Naive thymus-derived CD4-positive, alpha-beta T cell (primary cell): ENCODE results near the gene GGA2. TPM values are rescaled to one million over a fixed set of nuclear protein-coding genes. Genes with fewer than 3 reads are reported as not detected.

Experiments used
- ATAC-seq: fragments of 150-1000 bp; cut with Tn5 transposase; 2 replicates; pipeline ENCODE4 v1.10.0; 2021; ENCODE audit warnings: mild to moderate bottlenecking, moderate library complexity
- CTCF ChIA-PET: fragments of 350-600 bp; sonication (Branson Sonifier 250); formaldehyde crosslinking; loops from one replicate; lab custom pipeline; 2021; ENCODE audit warnings: antibody characterized with exemption; lab: Charles Lee
- POLR2A ChIA-PET: fragments of 350-600 bp; sonication (Branson Sonifier 250); formaldehyde crosslinking; loops from one replicate; lab custom pipeline; 2021; ENCODE audit warnings: antibody characterized with exemption, inconsistent platforms; lab: Charles Lee
- DNase-seq, 9 donors: peaks; one replicate each; pipeline versions ENCODE4 v3.0.0 to v3.0.0-alpha.2; 2020 to 2022; ENCODE audit warnings: mixed read lengths in 1 of 9
- H3K27ac ChIP-seq: one replicate; pipeline ENCODE4 v1.7.0; 2013; ENCODE audit warnings: mild to moderate bottlenecking, low read depth, low read length, moderate library complexity
- H3K27me3 ChIP-seq, 2 donors: one replicate each; pipeline ENCODE4 v1.7.0; 2013; ENCODE audit warnings: low read length in 2 of 2, mild to moderate bottlenecking in 2 of 2, moderate library complexity in 2 of 2; ENCODE audit not compliant: control insufficient read depth in 2 of 2, insufficient read depth in 2 of 2
- H3K36me3 ChIP-seq, 3 experiments: 1 replicate in 2 of 3; 2 replicates in 1 of 3; pipeline ENCODE4 v1.7.0; 2013; ENCODE audit warnings: low read length in 3 of 3, mild to moderate bottlenecking in 3 of 3, moderate library complexity in 1 of 3; ENCODE audit not compliant: insufficient read depth in 3 of 3, control insufficient read depth in 2 of 3
- H3K4me1 ChIP-seq, 2 donors: one replicate each; pipeline ENCODE4 v1.7.0; 2013; ENCODE audit warnings: low read length in 2 of 2, mild to moderate bottlenecking in 2 of 2, moderate library complexity in 1 of 2; ENCODE audit not compliant: control insufficient read depth in 2 of 2, insufficient read depth in 2 of 2
- H3K4me3 ChIP-seq: 2 replicates; pipeline ENCODE4 v1.7.0; 2013; ENCODE audit warnings: mild to moderate bottlenecking, low read length
- H3K9me3 ChIP-seq, 3 experiments: 1 replicate in 2 of 3; 2 replicates in 1 of 3; pipeline ENCODE4 v1.7.0; 2013; ENCODE audit warnings: low read length in 3 of 3; ENCODE audit not compliant: control insufficient read depth in 2 of 3
- H3K27ac Mint-ChIP-seq, 9 donors: one replicate each; pipeline ENCODE4 v1.8.0; 2020 to 2022; ENCODE audit warnings: mixed read lengths in 9 of 9, mild to moderate bottlenecking in 8 of 9, moderate library complexity in 5 of 9, inconsistent platforms in 2 of 9
- H3K27me3 Mint-ChIP-seq, 5 donors: one replicate each; pipeline ENCODE4 v1.8.0; 2021 to 2022; ENCODE audit warnings: mixed read lengths in 5 of 5, mild to moderate bottlenecking in 1 of 5
- H3K36me3 Mint-ChIP-seq, 5 donors: one replicate each; pipeline ENCODE4 v1.8.0; 2020 to 2022; ENCODE audit warnings: mixed read lengths in 5 of 5, mild to moderate bottlenecking in 3 of 5, inconsistent platforms in 1 of 5
- H3K4me1 Mint-ChIP-seq, 7 donors: one replicate each; pipeline ENCODE4 v1.8.0; 2020 to 2022; ENCODE audit warnings: mixed read lengths in 7 of 7, mild to moderate bottlenecking in 3 of 7, inconsistent platforms in 1 of 7
- H3K4me3 Mint-ChIP-seq, 10 donors: one replicate each; pipeline ENCODE4 v1.8.0; 2020 to 2022; ENCODE audit warnings: mild to moderate bottlenecking in 10 of 10, mixed read lengths in 10 of 10, moderate library complexity in 6 of 10, inconsistent platforms in 2 of 10
- H3K9me3 Mint-ChIP-seq, 11 donors: one replicate each; pipeline ENCODE4 v1.8.0; 2020 to 2022; ENCODE audit warnings: mixed read lengths in 11 of 11, mild to moderate bottlenecking in 4 of 11, inconsistent platforms in 1 of 11, moderate library complexity in 1 of 11
- intact Hi-C, 2 donors: fragments of 100-400 bp; cut with micrococcal nuclease; formaldehyde crosslinking; loops; one replicate each; pipeline ENCODE4 v1.15.1; 2023
- polyA plus RNA-seq, 2 donors: library from polyadenylated mRNA; unstranded; fragments of 300-500 nt; fragmentation: Illumina TruSeq; gene quantifications; one replicate each; pipeline ENCODE4 v1.2.3, GENCODE V29; 2021
- total RNA-seq, 6 experiments: library from RNA in 5 of 6; stranded (reverse) in 5 of 6; gene quantifications; 1 replicate in 5 of 6; 2 replicates in 1 of 6; pipeline ENCODE4 v1.2.3 and lab custom pipeline; 2021 to 2026

Gene GGA2
- total and polyA plus RNA-seq, 7 experiments from 2014 or later = 41.7 to 138 (median 104) TPM

DNA sequence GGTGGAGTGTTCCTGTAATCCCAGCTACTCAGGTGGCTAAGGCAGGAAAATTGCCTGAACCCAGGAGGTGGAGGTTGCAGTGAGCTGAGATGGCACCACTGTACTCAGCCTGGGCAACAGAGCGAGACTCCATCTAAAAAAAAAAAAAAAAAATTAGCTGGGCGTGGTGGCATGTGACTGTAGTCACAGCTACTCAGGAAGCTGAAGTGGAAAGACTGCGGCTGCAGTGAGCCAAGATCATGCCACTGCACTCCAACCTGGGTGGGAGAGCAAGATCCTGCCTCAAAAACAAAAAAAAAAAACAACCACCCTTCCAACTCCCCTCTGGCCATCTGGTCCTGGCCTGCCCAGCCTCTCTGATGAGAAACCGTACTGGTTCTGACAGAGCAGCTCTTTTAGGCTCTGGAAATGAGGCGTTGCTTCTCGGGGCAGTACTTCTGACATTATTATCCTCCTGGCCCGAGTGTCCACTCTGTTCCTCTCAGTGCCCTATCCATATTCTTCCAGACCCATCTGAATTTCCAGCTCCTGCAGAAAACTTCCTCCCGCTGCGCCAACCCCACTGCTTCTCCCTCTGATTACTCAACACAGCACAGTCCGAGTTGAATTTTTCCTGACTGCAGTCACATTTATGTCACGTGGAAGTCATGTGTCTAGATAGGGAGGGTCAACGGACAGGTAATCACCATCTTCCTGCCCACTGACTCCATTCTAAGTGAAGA, 13.3 kb downstream of the GGA2 start:
- Histone ChIP-seq H3K27ac (no peak overlapping the region), H3K4me1 (no peaks in the 10 kb centered on the region), H3K9me3 (no peaks in the 10 kb centered on the region), H3K4me3 (no peak overlapping the region), H3K36me3 (peaks cover 15 to 46% (median 27%) of the 10 kb centered on the region in 3 experiments), H3K27me3 (no peaks in the 10 kb centered on the region)
- no peak for DNase-seq
- H3K27me3 Mint-ChIP-seq = no peaks in the 10 kb centered on the region
- intact Hi-C loops = no loop called here
- H3K36me3 Mint-ChIP-seq = peaks cover 0 to 27% (median 8%) of the 10 kb centered on the region in 5 donors
- ChIA-PET POLR2A (interaction anchor here (0.6 kb wide), 1 partner anchor 12 kb away, joined by 3 read pairs; no protein-coding TSS in a partner anchor), CTCF (interaction anchor here (0.6 to 1.0 kb wide), 2 partner anchors 10 to 36 kb away, joined by 3 read pairs; no protein-coding TSS in a partner anchor)
- H3K9me3 Mint-ChIP-seq = no peaks in the 10 kb centered on the region
- no peak for ATAC-seq
- H3K4me1 Mint-ChIP-seq = peaks cover 21 to 37% (median 34%) of the 10 kb centered on the region in 7 donors
- H3K27ac Mint-ChIP-seq = peak overlapping the region in 7 of 9 donors; percentile 10 to 62 (median 20)
- H3K4me3 Mint-ChIP-seq = no peak overlapping the region

DNA sequence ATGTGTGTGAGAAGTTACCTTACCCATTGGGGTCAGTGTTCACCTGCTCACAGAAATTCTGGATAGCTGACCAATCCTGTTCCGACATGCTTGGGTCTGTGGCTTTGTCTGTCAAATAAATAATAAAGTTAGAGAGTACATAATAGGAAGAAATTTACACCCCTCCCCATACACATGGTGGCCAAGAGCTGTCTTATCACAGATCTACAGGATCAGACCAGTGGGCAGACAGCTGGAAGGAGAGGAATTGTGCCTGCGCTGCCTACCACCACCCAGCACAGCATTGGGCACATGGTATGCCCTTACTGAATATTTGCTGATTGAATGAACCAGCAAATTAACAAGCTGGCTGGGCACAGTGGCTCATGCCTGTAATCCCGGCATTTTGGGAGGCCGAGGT, 14.6 kb downstream of the GGA2 start:
- H3K27me3 Mint-ChIP-seq = no peaks in the 10 kb centered on the region
- no peaks in the 10 kb centered on the region for H3K9me3 Mint-ChIP-seq
- ChIA-PET CTCF (interaction anchor here (0.6 kb wide), 1 partner anchor 23 kb away, joined by 3 read pairs; no protein-coding TSS in a partner anchor), POLR2A (interaction anchor here (0.6 kb wide), 1 partner anchor 44 kb away, joined by 3 read pairs; no protein-coding TSS in a partner anchor)
- H3K27me3 ChIP-seq = no peaks in the 10 kb centered on the region
- peak overlapping the region in 1 of 9 donors; percentile 46 for H3K27ac Mint-ChIP-seq
- ATAC-seq = no peak
- intact Hi-C loops = no loop called here
- H3K4me3 Mint-ChIP-seq = no peak overlapping the region
- H3K36me3 ChIP-seq = peaks cover 15 to 51% (median 38%) of the 10 kb centered on the region in 3 experiments
- H3K4me1 ChIP-seq = no peaks in the 10 kb centered on the region
- peaks cover 5 to 36% (median 14%) of the 10 kb centered on the region in 5 donors for H3K36me3 Mint-ChIP-seq
- H3K27ac ChIP-seq = no peak overlapping the region
- no peak for DNase-seq
- H3K4me1 Mint-ChIP-seq = peaks cover 20 to 27% (median 25%) of the 10 kb centered on the region in 7 donors
- no peaks in the 10 kb centered on the region for H3K9me3 ChIP-seq
- H3K4me3 ChIP-seq = no peak overlapping the region

DNA sequence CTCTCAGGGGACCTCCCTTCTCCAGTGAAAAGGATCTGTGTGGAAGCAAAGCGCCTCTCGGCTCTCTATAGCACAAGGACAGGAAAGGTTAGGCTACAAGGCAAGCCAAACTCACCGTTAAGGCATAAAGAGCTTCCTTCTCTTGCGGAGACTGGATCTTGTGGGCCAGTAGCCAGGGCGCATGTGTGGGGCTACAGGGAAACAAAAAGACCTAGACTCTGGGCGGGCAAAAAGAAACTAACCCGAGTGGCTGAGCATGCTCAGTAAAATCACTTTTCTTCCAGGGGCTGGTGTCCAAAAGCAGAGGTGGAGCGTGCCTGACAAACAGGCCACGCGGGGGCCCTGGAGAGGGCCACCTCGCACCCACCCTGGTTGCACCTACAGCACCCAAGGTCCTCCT, 16.1 kb downstream of the GGA2 start:
- H3K27ac ChIP-seq = no peak overlapping the region
- CTCF ChIA-PET = no interaction called here
- no peaks in the 10 kb centered on the region for H3K4me1 ChIP-seq
- intact Hi-C loops = no loop called here
- no peak overlapping the region for H3K4me3 Mint-ChIP-seq
- ATAC-seq (no peak), DNase-seq (no peak)
- H3K36me3 Mint-ChIP-seq = peaks cover 5 to 46% (median 19%) of the 10 kb centered on the region in 5 donors
- peaks cover 15 to 64% (median 41%) of the 10 kb centered on the region in 3 experiments for H3K36me3 ChIP-seq
- H3K4me1 Mint-ChIP-seq = peaks cover 12 to 19% (median 17%) of the 10 kb centered on the region in 7 donors
- POLR2A ChIA-PET = no interaction called here
- no peak overlapping the region for H3K27ac Mint-ChIP-seq
- no peaks in the 10 kb centered on the region for H3K9me3 ChIP-seq
- H3K9me3 Mint-ChIP-seq = no peaks in the 10 kb centered on the region
- no peaks in the 10 kb centered on the region for H3K27me3 Mint-ChIP-seq
- H3K27me3 ChIP-seq = no peaks in the 10 kb centered on the region
- H3K4me3 ChIP-seq = no peak overlapping the region

DNA sequence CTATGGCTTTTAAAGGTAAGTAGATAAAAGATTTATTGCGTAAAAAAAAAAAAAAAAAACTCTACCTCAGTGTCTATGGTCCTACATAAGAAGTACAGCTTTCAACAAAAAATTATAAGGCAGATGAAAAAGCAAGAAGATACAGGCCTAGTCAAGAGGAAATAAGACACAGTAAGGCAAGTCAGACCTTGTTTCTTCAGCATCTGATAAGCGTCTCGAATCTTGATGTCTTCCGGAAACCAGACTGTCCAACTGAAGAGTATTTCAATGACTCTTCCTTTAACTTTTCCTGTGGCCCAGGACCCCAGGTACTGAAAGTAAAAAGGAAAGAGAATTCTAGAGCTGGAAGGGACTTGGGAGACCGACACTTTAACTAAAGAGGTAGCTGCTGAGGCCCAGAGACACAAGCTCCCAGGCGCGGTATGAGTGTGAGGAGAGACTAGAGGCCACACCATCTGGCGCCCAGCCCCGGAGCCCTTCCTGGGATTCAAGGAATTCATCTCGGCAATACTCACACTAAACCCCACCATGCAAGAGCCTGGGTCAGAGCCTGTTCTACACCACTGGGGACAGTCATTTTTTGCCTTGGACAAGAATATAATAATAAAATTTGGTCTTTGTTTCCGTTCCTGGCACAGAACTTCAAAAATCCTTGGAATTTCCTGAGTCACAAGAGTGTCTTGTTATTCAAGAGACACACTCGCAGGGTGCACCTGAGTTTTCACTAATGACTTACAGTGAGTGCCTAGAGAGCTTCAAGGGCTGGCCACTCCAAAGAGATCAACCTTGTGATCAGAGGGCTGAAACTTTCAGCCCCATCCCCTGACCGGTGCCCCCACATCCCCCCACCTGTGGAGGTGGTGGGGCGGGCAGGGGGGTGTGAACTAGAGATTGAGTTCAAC, 18.6 kb downstream of the GGA2 start:
- Mint-ChIP-seq H3K36me3 (peaks cover 5 to 42% (median 19%) of the 10 kb centered on the region in 5 donors), H3K27me3 (no peaks in the 10 kb centered on the region), H3K9me3 (no peaks in the 10 kb centered on the region), H3K4me1 (no peaks in the 10 kb centered on the region), H3K27ac (no peak overlapping the region), H3K4me3 (no peak overlapping the region)
- intact Hi-C loops = no loop called here
- H3K27me3 ChIP-seq = no peaks in the 10 kb centered on the region
- ChIA-PET POLR2A (interaction anchor here (0.6 to 0.7 kb wide), 3 partner anchors 8 to 16 kb away, joined by 3 read pairs; no protein-coding TSS in a partner anchor), CTCF (interaction anchor here (0.6 kb wide), 1 partner anchor 13 kb away, joined by 3 read pairs; no protein-coding TSS in a partner anchor)
- no peaks in the 10 kb centered on the region for H3K9me3 ChIP-seq
- no peaks in the 10 kb centered on the region for H3K4me1 ChIP-seq
- H3K27ac ChIP-seq = no peak overlapping the region
- ATAC-seq = no peak
- H3K36me3 ChIP-seq = peaks cover 30 to 87% (median 57%) of the 10 kb centered on the region in 3 experiments
- no peak for DNase-seq
- H3K4me3 ChIP-seq = no peak overlapping the region

DNA sequence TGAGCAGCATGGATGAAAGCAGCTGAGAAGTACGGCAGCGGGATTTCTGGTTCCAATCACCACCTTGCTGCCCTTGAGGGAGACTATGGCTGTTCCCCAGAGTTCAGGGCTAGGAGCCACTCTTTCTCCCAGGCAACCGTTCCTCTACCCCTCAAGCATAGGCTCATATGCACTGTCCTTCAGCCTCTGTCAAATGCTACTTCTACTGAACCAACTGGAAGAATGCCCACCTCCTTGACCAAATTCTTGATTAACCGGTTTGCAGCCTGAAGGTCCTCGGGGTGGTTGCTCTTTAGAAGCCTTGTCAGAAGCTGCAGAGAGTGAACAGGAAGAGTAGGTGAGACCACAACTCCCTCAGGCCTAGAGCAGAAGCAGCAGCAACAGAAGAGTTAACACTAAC, 23.8 kb downstream of the GGA2 start:
- intact Hi-C loops = no loop called here
- DNase-seq (no peak), ATAC-seq (no peak)
- H3K4me1 ChIP-seq = peaks cover 0 to 20% of the 10 kb centered on the region in 2 donors
- Mint-ChIP-seq H3K4me3 (no peak overlapping the region), H3K27ac (peak overlapping the region in 1 of 9 donors; percentile 25), H3K4me1 (peaks cover 0 to 2% (median 0%) of the 10 kb centered on the region in 7 donors), H3K36me3 (peaks cover 6 to 52% (median 22%) of the 10 kb centered on the region in 5 donors), H3K9me3 (no peaks in the 10 kb centered on the region), H3K27me3 (no peaks in the 10 kb centered on the region)
- ChIA-PET CTCF (interaction anchor here (0.9 kb wide), 1 partner anchor 23 kb away, joined by 3 read pairs; no protein-coding TSS in a partner anchor), POLR2A (no interaction called here)
- H3K9me3 ChIP-seq = no peaks in the 10 kb centered on the region
- no peak overlapping the region for H3K4me3 ChIP-seq
- peaks cover 34 to 94% (median 39%) of the 10 kb centered on the region in 3 experiments for H3K36me3 ChIP-seq
- no peak overlapping the region for H3K27ac ChIP-seq
- H3K27me3 ChIP-seq = no peaks in the 10 kb centered on the region

DNA sequence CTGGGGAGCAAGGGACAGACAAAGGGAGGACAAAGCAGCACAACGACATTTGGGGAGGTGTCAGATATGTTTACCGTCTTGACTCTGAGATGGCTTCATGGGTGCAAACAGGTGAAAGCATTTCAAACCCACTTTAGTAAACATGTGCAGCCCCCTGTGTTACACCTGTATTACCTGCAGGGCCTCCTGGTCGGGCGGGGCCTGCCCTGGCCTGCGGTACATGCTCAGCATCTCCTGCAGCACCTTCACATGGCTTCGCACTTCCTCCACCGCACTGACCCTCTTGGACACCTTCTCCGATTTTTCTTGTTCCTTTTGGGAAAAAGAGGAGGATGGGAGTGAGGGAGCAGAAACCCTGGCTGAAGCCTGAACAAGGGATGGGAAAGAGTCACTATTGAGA, 24.5 kb downstream of the GGA2 start:
- Histone ChIP-seq H3K27me3 (no peaks in the 10 kb centered on the region), H3K9me3 (no peaks in the 10 kb centered on the region), H3K27ac (no peak overlapping the region), H3K4me3 (no peak overlapping the region), H3K4me1 (peaks cover 0 to 20% of the 10 kb centered on the region in 2 donors), H3K36me3 (peaks cover 34 to 94% (median 39%) of the 10 kb centered on the region in 3 experiments)
- no peak for ATAC-seq
- Mint-ChIP-seq H3K27me3 (no peaks in the 10 kb centered on the region), H3K4me3 (no peak overlapping the region), H3K36me3 (peaks cover 4 to 50% (median 21%) of the 10 kb centered on the region in 5 donors), H3K27ac (peak overlapping the region in 1 of 9 donors; percentile 4), H3K9me3 (no peaks in the 10 kb centered on the region), H3K4me1 (peaks cover 0 to 2% (median 0%) of the 10 kb centered on the region in 7 donors)
- ChIA-PET CTCF (no interaction called here), POLR2A (no interaction called here)
- intact Hi-C loops = no loop called here
- no peak for DNase-seq
